H1 (cell line): ENCODE data around the gene BLTP3B. TPM values are rescaled to one million over a fixed set of nuclear protein-coding genes. Genes with fewer than 3 reads are reported as not detected.

Source experiments
- CREB1 ChIP-seq: IDR thresholded peaks from 2 replicates; pipeline ENCODE4 v1.6.1; 2012; ENCODE audit warnings: inconsistent platforms
- EP300 ChIP-seq, 2 experiments: IDR thresholded peaks; 1 replicate in 1 of 2; 2 replicates in 1 of 2; pipeline ENCODE4 v1.6.1; 2011 to 2012; ENCODE audit warnings: low read depth in 2 of 2, low read length in 2 of 2, mild to moderate bottlenecking in 2 of 2, borderline replicate concordance in 1 of 2, inconsistent platforms in 1 of 2, moderate library complexity in 1 of 2
- JUND ChIP-seq: IDR thresholded peaks from 2 replicates; pipeline ENCODE4 v1.6.1; 2011; ENCODE audit warnings: mild to moderate bottlenecking, improper control_type of control experiment, low read length
- polyA plus RNA-seq, 7 experiments: library from polyadenylated mRNA; depleted of rRNA in 3 of 7; stranded (reverse) in 5 of 7; unstranded in 2 of 7; fragments of >200 nt in 5 of 7; fragments of 200-250 nt in 2 of 7; gene quantifications; 1 replicate in 5 of 7; 2 replicates in 1 of 7; 4 replicates in 1 of 7; pipeline versions ENCODE4 v1.2.1 to v1.2.3, GENCODE V29; 2011 to 2013; ENCODE audit warnings: missing spikeins in 2 of 7, mixed read lengths in 2 of 7
- total RNA-seq: library from RNA; stranded (reverse); fragmentation: NEBNext Ultra II Directional; extraction: Animal tissue kit (Norgen Biotek cat#: 25700); gene quantifications from 2 replicates; pipeline ENCODE4 v1.2.1, GENCODE V29; 2021

The BLTP3B gene
- total and polyA plus RNA-seq, 2 of the 8 experiments (the other 6 are each of a cell fraction or from before 2014, with no cell fraction given): 7.0 to 28.6 TPM

DNA sequence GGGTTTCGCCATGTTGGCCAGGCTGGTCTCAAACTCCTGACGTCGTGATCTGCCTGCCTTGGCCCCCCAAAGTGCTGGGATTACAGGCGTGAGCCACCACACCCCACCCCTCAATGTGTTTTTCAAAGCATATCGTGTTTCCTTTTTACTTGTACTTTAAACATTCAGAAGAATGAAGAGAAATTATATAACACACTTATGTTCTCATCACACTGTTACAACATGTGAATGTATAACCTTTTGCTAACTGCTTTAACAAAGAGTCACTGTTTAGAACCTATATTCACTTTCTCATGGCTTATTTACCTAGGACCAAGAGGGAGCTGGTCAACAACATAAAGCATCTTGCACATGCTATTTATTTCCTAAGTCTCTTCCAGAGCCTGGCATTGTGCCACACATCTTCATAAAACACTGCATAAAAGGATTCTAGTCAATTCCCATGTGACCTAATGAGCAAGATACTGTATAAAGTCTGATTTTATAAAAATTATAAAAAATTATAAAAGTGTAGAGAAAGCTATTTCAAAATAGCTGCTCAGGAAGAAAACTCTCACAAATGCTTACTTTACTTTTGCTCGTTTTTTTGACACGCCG is 42.0 kb upstream of the BLTP3B start (continued):
- TF ChIP-seq JUND (no peak), EP300 (IDR thresholded peaks at IDR 0.05; ENCODE audit: borderline replicate concordance in 1 of 2, low read depth in 2 of 2, low read length in 2 of 2) (no peak), CREB1 (no peak)
